HG02571 (cell line): ENCODE data around the gene PODXL.

Experiments
- ATAC-seq: cut with Tn5 transposase; IDR thresholded peaks from one replicate; pipeline ENCODE4 v1.9.1; 2021; ENCODE audit warnings: mild to moderate bottlenecking, moderate library complexity; ENCODE audit not compliant: unreplicated experiment

The PODXL gene

GRCh38 chr7:131564640-131565039 is 8.2 kb upstream of the PODXL start:
- ATAC-seq = no peak

- ATAC-seq = no peak
Observed at GRCh38 chr7:131563918-131564317, 7.5 kb upstream of the PODXL start.

GRCh38 chr7:131562941-131563340 is 6.5 kb upstream of the PODXL start:
- no peak for ATAC-seq

GRCh38 chr7:131560061-131560460 is 3.6 kb upstream of the PODXL start:
- no peak for ATAC-seq

GRCh38 chr7:131557652-131558385 is 1.4 kb upstream of the PODXL start:
- ATAC-seq = no peak

GRCh38 chr7:131556909-131557651 is 652 bp upstream of the PODXL start:
- no peak for ATAC-seq

GRCh38 chr7:131555552-131556052 is 826 bp downstream of the PODXL start:
- no peak for ATAC-seq

GRCh38 chr7:131554880-131555516 is 1.4 kb downstream of the PODXL start:
- ATAC-seq = no peak

- ATAC-seq = no peak
Observed at GRCh38 chr7:131553931-131554330, 2.5 kb downstream of the PODXL start.

GRCh38 chr7:131552053-131552452 is 4.4 kb downstream of the PODXL start:
- ATAC-seq = no peak

GRCh38 chr7:131550846-131551245 is 5.6 kb downstream of the PODXL start:
- ATAC-seq = no peak

GRCh38 chr7:131548371-131548770 is 8.1 kb downstream of the PODXL start:
- no peak for ATAC-seq

GRCh38 chr7:131547589-131547988 is 8.8 kb downstream of the PODXL start:
- ATAC-seq = no peak

GRCh38 chr7:131546583-131547141 is 9.8 kb downstream of the PODXL start:
- ATAC-seq = no peak

GRCh38 chr7:131546126-131546525 is 10.3 kb downstream of the PODXL start:
- no peak for ATAC-seq

GRCh38 chr7:131544449-131545301 is 11.8 kb downstream of the PODXL start:
- ATAC-seq = no peak

GRCh38 chr7:131544021-131544420 is 12.4 kb downstream of the PODXL start:
- ATAC-seq = no peak

- no peak for ATAC-seq
Observed at GRCh38 chr7:131543298-131543697, 13.1 kb downstream of the PODXL start.

GRCh38 chr7:131540491-131541162 is 15.8 kb downstream of the PODXL start:
- ATAC-seq = no peak

GRCh38 chr7:131538813-131539179 is 17.6 kb downstream of the PODXL start:
- ATAC-seq = no peak
